Stimulated activated CD8-positive, alpha-beta memory T cell treated with anti-CD3 and anti-CD28 coated beads, Interleukin-4, amount 100 ng/mL, for 1 hour (primary cell): Measurements from ENCODE around the gene CYBRD1.

Source experiments
- DNase-seq, 2 donors: peaks; one replicate each; pipeline ENCODE4 v3.0.0-alpha.2; 2020; ENCODE audit warnings: low read depth in 2 of 2, low spot score in 1 of 2

CYBRD1 gene

DNA sequence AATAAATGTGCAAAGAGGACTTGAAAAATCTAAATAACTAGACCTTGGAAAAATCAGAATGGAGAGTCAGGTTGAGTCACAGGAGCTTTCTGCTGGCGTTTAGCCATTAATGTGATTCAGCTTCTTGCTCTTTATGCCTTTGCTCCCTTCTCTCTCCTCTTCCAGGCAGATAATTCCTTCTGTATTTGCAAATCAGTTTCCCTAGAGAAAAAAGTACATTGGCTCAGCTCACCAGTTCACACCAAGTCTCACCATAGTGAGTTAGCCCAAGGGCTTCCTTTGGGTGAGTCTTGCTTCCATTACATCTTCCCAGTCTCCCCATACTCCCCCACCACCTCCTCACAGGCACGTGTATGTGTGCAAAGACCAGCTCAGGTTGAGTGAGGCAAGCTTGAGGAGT lies 73.6 kb downstream of the CYBRD1 start:
- no peak for DNase-seq

DNA sequence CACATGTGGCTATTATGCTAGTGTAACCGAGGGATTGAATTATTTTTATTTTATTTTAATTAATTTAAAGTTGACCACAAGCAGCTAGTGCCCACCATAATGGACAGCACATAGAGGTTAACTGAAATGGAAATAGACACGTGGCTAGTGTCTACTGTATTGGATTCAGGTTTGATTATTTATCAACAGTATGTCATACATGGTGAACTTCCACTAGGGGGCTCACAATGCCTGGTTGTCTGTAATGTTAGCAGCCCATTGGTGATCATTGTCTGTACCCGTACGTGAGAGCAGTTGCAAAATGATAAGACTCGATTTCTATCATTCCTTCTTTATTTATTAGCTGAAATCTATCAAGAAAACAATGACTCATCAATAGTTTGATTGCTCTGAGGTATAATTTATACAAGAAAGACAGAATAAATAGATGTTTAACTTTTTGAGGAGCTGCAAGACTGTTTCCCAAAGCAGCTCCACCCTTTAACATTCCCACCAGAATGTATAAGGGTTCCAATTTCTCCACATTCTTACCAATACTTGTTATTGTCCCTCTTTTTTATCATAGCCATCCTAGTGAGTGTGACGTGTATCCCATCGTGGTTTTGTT lies 76.5 kb downstream of the CYBRD1 start:
- peak; percentile 4 to 6 for DNase-seq

DNA sequence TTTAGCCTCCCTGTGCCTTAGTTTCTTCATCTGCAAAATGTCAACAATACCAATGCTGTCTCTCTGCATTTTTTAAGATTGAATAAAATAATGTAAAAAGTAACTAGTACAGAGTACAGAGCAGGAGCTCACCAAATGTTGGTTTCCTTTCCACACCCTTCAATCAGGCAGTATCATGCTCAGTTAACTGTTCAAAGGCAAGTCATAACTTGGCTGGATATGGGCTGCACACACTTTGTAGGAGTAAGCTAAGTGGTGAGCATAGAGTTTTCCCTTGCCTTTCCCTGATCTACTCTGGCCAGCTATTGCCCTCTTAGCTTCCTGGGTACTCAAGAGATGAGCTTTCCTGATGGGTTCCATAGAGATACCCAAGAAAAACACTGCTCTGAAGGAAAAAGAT lies 77.9 kb downstream of the CYBRD1 start:
- DNase-seq = no peak

DNA sequence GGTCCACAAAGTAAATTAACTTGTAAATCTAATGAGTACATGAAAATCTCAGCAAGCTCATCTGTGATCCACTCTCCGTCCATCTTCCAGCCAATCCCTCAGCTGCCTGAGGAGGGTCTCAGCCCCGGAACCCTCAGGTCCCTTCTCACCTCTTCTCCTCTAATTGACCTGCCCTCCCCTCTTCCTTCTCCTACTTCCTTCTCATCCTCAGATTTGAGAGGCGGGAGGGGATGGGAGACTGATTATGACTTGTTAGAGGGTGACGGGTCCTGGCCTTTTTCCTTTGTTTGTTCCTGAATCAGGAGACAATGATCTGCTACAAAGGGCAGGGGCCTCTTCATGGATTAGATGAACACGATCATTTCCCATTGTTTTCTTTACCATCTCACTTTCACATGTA lies 80.1 kb downstream of the CYBRD1 start:
- DNase-seq = no peak
